Measurements from ENCODE around the gene IPCEF1. TPM values are rescaled to one million over a fixed set of nuclear protein-coding genes. Genes with fewer than 3 reads are reported as not detected.
"Not testable (repeated sequence)": the region's sequence is repeated elsewhere in the genome, so short reads cannot be mapped to it uniquely, and the experiment has no call there.

The IPCEF1 gene
- total and polyA plus RNA-seq, 2 experiments from 2014 or later, result 0.80 TPM; not detected in 1

DNA sequence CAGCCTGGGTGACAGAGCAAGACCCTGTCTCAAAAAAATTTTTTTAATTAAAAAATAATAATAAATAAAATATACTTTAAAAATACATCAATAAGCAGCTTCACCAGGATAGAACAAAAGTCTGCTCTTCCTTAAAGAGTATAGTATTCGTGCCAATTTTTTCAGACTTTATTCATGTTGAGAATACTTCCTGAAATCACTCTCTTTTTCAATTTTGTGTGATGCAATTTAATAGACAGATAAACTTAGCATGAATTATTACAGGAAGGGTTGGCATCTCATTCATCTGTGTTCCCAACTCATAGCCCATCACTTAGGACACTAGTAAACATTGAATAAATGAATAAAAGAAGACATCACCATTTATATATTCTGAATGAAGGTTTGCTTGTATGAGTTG lies 52.4 kb downstream of the IPCEF1 start:
- no peak overlapping the region for H2AFZ ChIP-seq
- H3K9me2 ChIP-seq (replicated peaks; ENCODE audit: insufficient read depth), result no peaks in the 10 kb centered on the region
- H3K27ac ChIP-seq, result no peak overlapping the region
- TF ChIP-seq, protein P1, sequence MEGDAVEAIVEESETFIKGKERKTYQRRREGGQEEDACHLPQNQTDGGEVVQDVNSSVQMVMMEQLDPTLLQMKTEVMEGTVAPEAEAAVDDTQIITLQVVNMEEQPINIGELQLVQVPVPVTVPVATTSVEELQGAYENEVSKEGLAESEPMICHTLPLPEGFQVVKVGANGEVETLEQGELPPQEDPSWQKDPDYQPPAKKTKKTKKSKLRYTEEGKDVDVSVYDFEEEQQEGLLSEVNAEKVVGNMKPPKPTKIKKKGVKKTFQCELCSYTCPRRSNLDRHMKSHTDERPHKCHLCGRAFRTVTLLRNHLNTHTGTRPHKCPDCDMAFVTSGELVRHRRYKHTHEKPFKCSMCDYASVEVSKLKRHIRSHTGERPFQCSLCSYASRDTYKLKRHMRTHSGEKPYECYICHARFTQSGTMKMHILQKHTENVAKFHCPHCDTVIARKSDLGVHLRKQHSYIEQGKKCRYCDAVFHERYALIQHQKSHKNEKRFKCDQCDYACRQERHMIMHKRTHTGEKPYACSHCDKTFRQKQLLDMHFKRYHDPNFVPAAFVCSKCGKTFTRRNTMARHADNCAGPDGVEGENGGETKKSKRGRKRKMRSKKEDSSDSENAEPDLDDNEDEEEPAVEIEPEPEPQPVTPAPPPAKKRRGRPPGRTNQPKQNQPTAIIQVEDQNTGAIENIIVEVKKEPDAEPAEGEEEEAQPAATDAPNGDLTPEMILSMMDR (IDR thresholded peaks at IDR 0.05; ENCODE audit: poor library complexity), result no peak
- TF ChIP-seq EZH2 (IDR thresholded peaks at IDR 0.05; ENCODE audit: borderline replicate concordance), result no peak
- no peak for TF ChIP-seq EZH2phosphoT487 (IDR thresholded peaks at IDR 0.05; ENCODE audit: low read depth, severe bottlenecking, unreplicated experiment)
- no peaks in the 10 kb centered on the region for H3K36me3 ChIP-seq (replicated peaks; ENCODE audit: insufficient read depth, low read depth)
- no peak for DNase-seq (ENCODE audit: low spot score)
- no peak overlapping the region for H3K4me2 ChIP-seq
- H4K20me1 ChIP-seq (ENCODE audit: insufficient read depth, poor library complexity, severe bottlenecking), result no peaks in the 10 kb centered on the region
- no peak overlapping the region for H3K4me3 ChIP-seq
- WGBS (ENCODE audit: low lambda C conversion rate, missing lambda C conversion rate), result 98% methylated on average over 1 of the region's 1 CpG
- H3K4me1 ChIP-seq (ENCODE audit: insufficient read depth), result no peaks in the 10 kb centered on the region
- H3K9me3 ChIP-seq (ENCODE audit: low read depth), result no peaks in the 10 kb centered on the region
- H3K27me3 ChIP-seq, result no peaks in the 10 kb centered on the region
- no peaks in the 10 kb centered on the region for H3K79me2 ChIP-seq

DNA sequence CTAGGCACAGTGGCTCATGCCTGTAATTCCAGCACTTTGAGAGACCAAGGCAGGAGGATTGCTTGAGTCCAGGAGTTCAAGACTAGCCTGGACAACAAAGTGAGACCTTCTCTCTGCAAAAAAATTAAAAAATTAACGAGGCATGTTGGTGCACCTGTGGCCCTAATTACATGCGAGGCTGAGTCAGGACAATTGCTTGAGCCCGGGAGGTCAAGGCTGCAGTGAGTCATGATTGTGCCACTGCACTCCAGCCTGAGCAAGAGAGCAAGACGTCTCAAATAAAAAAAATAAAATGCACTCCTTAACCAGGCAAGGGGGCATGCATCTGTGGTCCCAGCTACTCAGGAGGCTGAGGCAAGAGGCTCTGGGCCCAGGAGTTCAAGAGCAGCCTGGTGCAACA lies 53.0 kb downstream of the IPCEF1 start:
- not testable (repeated sequence) for H3K9me3 ChIP-seq (ENCODE audit: low read depth); H3K27ac ChIP-seq; H3K4me2 ChIP-seq; H2AFZ ChIP-seq; DNase-seq (ENCODE audit: low spot score); H3K4me3 ChIP-seq; H3K27me3 ChIP-seq; H4K20me1 ChIP-seq (ENCODE audit: insufficient read depth, poor library complexity, severe bottlenecking); H3K4me1 ChIP-seq (ENCODE audit: insufficient read depth); H3K9me2 ChIP-seq (replicated peaks; ENCODE audit: insufficient read depth); H3K36me3 ChIP-seq (replicated peaks; ENCODE audit: insufficient read depth, low read depth); H3K79me2 ChIP-seq
- WGBS (ENCODE audit: low lambda C conversion rate, missing lambda C conversion rate), result 74% methylated on average over 4 of the region's 4 CpGs

DNA sequence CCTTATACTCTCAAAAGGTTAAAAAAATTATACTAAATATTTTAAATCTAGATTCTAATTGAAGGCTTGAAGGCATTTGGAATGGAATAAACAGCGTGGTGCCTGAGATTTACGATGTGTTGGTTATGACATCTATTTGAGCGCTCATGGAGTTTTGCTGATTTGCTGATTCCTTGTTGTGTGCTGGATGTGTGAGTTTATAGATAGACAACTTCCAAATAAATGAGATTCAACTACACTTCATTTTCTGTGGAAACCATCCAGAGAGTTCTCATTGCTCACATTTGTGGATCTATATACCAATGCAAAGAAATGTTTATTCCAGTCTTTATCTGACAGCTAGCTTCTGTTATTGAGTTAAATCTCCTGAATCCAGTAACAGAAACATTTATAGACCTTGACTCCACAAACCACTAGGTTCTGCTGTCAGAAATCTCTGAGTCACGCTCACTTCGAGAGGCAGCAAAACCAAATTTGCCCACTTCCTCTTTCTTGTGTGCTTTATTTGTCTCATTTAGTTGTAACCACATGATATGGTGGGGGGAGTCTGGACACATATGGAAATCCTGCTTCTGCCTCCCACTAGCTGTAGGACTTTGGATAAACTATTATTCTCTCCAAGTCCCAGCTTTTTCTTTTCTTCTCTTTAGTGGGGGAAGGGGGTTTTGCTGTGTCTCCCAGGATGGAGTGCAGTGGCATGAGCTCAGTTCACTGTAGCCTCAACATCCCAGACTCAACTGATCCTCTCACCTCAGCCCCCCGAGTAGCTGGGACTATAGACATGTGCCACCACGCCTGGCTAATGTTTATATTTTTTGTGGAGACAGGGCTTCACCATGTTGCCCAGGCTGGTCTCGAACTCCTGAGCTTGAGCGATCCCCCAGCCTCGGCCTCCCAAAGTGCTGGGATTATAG lies 54.5 kb downstream of the IPCEF1 start:
- Histone ChIP-seq H3K79me2 (no peaks in the 10 kb centered on the region), H3K9me3 (ENCODE audit: low read depth) (no peaks in the 10 kb centered on the region), H3K4me1 (ENCODE audit: insufficient read depth) (peaks cover 7% of the 10 kb centered on the region), H3K36me3 (replicated peaks; ENCODE audit: insufficient read depth, low read depth) (no peaks in the 10 kb centered on the region), H3K4me2 (no peak overlapping the region), H4K20me1 (ENCODE audit: insufficient read depth, poor library complexity, severe bottlenecking) (no peaks in the 10 kb centered on the region), H3K9me2 (replicated peaks; ENCODE audit: insufficient read depth) (no peaks in the 10 kb centered on the region), H3K4me3 (no peak overlapping the region), H3K27ac (no peak overlapping the region), H2AFZ (no peak overlapping the region), H3K27me3 (no peaks in the 10 kb centered on the region)
- WGBS (ENCODE audit: low lambda C conversion rate, missing lambda C conversion rate), result 77% methylated on average over 10 of the region's 10 CpGs
- TF ChIP-seq, protein P1 (IDR thresholded peaks at IDR 0.05; ENCODE audit: poor library complexity), result no peak
- TF ChIP-seq EZH2 (IDR thresholded peaks at IDR 0.05; ENCODE audit: borderline replicate concordance) (no peak), EZH2phosphoT487 (IDR thresholded peaks at IDR 0.05; ENCODE audit: low read depth, severe bottlenecking, unreplicated experiment) (no peak)
- peak; percentile 25 for DNase-seq (ENCODE audit: low spot score)

DNA sequence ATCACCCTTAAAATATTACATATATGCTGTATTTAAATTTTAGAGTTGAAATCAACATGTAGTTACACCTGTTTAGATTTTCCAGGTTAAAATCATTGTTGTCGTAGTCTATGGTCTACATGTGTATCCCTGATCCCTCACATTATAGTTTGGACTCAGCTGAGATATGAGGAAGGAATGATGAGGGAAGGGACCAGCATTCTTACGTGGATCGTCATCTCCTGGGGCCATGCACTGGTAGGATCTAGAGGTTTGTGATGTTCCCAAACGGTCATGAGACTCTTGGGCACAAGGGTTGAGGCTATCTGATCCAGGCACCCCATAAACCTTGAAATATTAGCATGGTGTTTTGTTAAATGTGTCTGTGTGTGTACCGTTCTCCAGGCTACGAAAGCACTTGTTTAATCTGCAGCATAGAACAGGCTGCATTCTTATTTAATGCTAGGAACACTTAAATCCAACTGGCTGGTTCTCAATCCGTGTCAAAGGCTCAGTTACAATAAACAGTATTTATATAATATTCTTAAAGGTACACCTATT lies 55.4 kb downstream of the IPCEF1 start:
- DNase-seq (ENCODE audit: low spot score), result no peak
- no peak overlapping the region for H2AFZ ChIP-seq
- no peaks in the 10 kb centered on the region for H3K36me3 ChIP-seq (replicated peaks; ENCODE audit: insufficient read depth, low read depth)
- H4K20me1 ChIP-seq (ENCODE audit: insufficient read depth, poor library complexity, severe bottlenecking), result no peaks in the 10 kb centered on the region
- H3K4me2 ChIP-seq, result no peak overlapping the region
- no peaks in the 10 kb centered on the region for H3K27me3 ChIP-seq
- H3K27ac ChIP-seq, result no peak overlapping the region
- peaks cover 7% of the 10 kb centered on the region for H3K4me1 ChIP-seq (ENCODE audit: insufficient read depth)
- H3K79me2 ChIP-seq, result no peaks in the 10 kb centered on the region
- no peaks in the 10 kb centered on the region for H3K9me3 ChIP-seq (ENCODE audit: low read depth)
- H3K9me2 ChIP-seq (replicated peaks; ENCODE audit: insufficient read depth), result no peaks in the 10 kb centered on the region
- H3K4me3 ChIP-seq, result no peak overlapping the region
- TF ChIP-seq, protein P1 (IDR thresholded peaks at IDR 0.05; ENCODE audit: poor library complexity), result no peak
- TF ChIP-seq EZH2 (IDR thresholded peaks at IDR 0.05; ENCODE audit: borderline replicate concordance), result no peak
- TF ChIP-seq EZH2phosphoT487 (IDR thresholded peaks at IDR 0.05; ENCODE audit: low read depth, severe bottlenecking, unreplicated experiment), result no peak
- 67% methylated on average over 7 of the region's 7 CpGs for WGBS (ENCODE audit: low lambda C conversion rate, missing lambda C conversion rate)
